Astrocyte (in vitro differentiated cells and primary cell): ENCODE data around the gene RNF149. TPM values are rescaled to one million over a fixed set of nuclear protein-coding genes. Genes with fewer than 3 reads are reported as not detected.

Source experiments
- DNase-seq: peaks from one replicate; pipeline ENCODE4 v3.0.0-alpha.2; 2010; ENCODE audit warnings: low read depth
- FAIRE-seq: peaks from 2 replicates; lab custom pipeline; 2011; peaks lifted over from hg19 to GRCh38; lab: Jason Lieb, UNC
- H2AFZ ChIP-seq: 2 replicates; pipeline ENCODE4 v1.6.0; 2012; ENCODE audit warnings: low read depth, low read length, inconsistent platforms
- H3K27ac ChIP-seq: 2 replicates; pipeline ENCODE4 v1.5.1; 2011; ENCODE audit warnings: low read depth, low read length, inconsistent platforms
- H3K27me3 ChIP-seq: 2 replicates; pipeline ENCODE4 v1.6.0; 2011; ENCODE audit warnings: low read length, inconsistent platforms; ENCODE audit not compliant: insufficient read depth
- H3K36me3 ChIP-seq: 2 replicates; pipeline ENCODE4 v1.5.1; 2011; ENCODE audit warnings: low read length, inconsistent platforms; ENCODE audit not compliant: insufficient read depth
- H3K4me1 ChIP-seq: 2 replicates; pipeline ENCODE4 v1.5.1; 2011; ENCODE audit warnings: low read length, inconsistent platforms; ENCODE audit not compliant: insufficient read depth
- H3K4me2 ChIP-seq: 2 replicates; pipeline ENCODE4 v1.6.0; 2012; ENCODE audit warnings: low read length, inconsistent platforms
- H3K4me3 ChIP-seq: 2 replicates; pipeline ENCODE4 v1.5.1; 2011; ENCODE audit warnings: low read depth, mild to moderate bottlenecking, low read length, inconsistent platforms; ENCODE audit not compliant: insufficient read depth
- H3K79me2 ChIP-seq: 2 replicates; pipeline ENCODE4 v1.6.0; 2012; ENCODE audit warnings: mild to moderate bottlenecking, low read length, inconsistent platforms; ENCODE audit not compliant: insufficient read depth
- H3K9ac ChIP-seq: 2 replicates; pipeline ENCODE4 v1.6.0; 2012; ENCODE audit warnings: mild to moderate bottlenecking, low read length, inconsistent platforms
- H3K9me3 ChIP-seq: 2 replicates; pipeline ENCODE4 v1.5.1; 2012; ENCODE audit warnings: low read depth, mild to moderate bottlenecking, low read length, inconsistent platforms; ENCODE audit not compliant: insufficient read depth
- H4K20me1 ChIP-seq: 2 replicates; pipeline ENCODE4 v1.6.0; 2012; ENCODE audit warnings: low read length, inconsistent platforms; ENCODE audit not compliant: insufficient read depth
- H3K27ac Mint-ChIP-seq: one replicate; pipeline ENCODE4 v1.8.0; 2021; ENCODE audit warnings: mild to moderate bottlenecking, mixed read lengths; ENCODE audit not compliant: unreplicated experiment
- H3K27me3 Mint-ChIP-seq: one replicate; pipeline ENCODE4 v1.8.0; 2021; ENCODE audit warnings: low read depth, mixed read lengths; ENCODE audit not compliant: unreplicated experiment
- H3K36me3 Mint-ChIP-seq: one replicate; pipeline ENCODE4 v1.8.0; 2021; ENCODE audit warnings: low read depth, mixed read lengths; ENCODE audit not compliant: unreplicated experiment
- H3K4me1 Mint-ChIP-seq: one replicate; pipeline ENCODE4 v1.8.0; 2021; ENCODE audit warnings: low read depth, mixed read lengths; ENCODE audit not compliant: unreplicated experiment
- H3K4me3 Mint-ChIP-seq: one replicate; pipeline ENCODE4 v1.8.0; 2021; ENCODE audit warnings: mild to moderate bottlenecking, moderate library complexity, mixed read lengths; ENCODE audit not compliant: unreplicated experiment
- H3K9me3 Mint-ChIP-seq: one replicate; pipeline ENCODE4 v1.8.0; 2021; ENCODE audit warnings: mild to moderate bottlenecking, mixed read lengths; ENCODE audit not compliant: unreplicated experiment
- EZH2 ChIP-seq: IDR thresholded peaks from 2 replicates; pipeline ENCODE4 v1.6.1; 2012; ENCODE audit warnings: mild to moderate bottlenecking, low read length, inconsistent platforms; ENCODE audit not compliant: insufficient read depth
- total RNA-seq: library from RNA; stranded (reverse); gene quantifications from 2 replicates; pipeline ENCODE4 v1.2.1, GENCODE V29; 2021
- TF ChIP-seq, protein P1 (sequence below): IDR thresholded peaks from 2 replicates; pipeline ENCODE4 v1.5.1; 2011; ENCODE audit warnings: low read depth, mild to moderate bottlenecking, inconsistent platforms, low read length, moderate library complexity; ENCODE audit not compliant: insufficient read depth

The RNF149 gene
- total RNA-seq, 1 donor from 2014 or later, result 36.4 TPM

DNA sequence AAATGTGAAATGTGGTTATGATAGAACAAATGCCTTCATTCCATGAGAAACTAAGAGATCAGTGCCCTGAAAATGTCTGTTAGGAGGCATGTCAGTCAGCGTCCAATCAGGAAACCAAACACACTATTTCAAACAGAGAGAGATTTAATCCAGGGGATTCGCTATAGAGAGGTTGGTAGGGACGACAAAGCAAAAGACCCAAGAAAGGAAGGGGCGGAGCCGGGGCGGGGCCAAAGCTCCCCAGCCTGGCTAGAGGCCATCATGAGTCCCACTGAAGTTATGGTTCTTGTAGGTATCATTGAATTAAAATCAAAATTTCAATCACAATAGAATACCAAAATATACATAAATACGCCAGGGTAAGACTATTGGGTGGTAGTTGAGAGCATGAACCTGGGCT, 32.9 kb upstream of the RNF149 start:
- Mint-ChIP-seq H3K27me3 (peaks cover 13% of the 10 kb centered on the region), H3K36me3 (no peaks in the 10 kb centered on the region)
- TF ChIP-seq, protein P1, sequence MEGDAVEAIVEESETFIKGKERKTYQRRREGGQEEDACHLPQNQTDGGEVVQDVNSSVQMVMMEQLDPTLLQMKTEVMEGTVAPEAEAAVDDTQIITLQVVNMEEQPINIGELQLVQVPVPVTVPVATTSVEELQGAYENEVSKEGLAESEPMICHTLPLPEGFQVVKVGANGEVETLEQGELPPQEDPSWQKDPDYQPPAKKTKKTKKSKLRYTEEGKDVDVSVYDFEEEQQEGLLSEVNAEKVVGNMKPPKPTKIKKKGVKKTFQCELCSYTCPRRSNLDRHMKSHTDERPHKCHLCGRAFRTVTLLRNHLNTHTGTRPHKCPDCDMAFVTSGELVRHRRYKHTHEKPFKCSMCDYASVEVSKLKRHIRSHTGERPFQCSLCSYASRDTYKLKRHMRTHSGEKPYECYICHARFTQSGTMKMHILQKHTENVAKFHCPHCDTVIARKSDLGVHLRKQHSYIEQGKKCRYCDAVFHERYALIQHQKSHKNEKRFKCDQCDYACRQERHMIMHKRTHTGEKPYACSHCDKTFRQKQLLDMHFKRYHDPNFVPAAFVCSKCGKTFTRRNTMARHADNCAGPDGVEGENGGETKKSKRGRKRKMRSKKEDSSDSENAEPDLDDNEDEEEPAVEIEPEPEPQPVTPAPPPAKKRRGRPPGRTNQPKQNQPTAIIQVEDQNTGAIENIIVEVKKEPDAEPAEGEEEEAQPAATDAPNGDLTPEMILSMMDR, result no peak
- no peak for TF ChIP-seq EZH2

DNA sequence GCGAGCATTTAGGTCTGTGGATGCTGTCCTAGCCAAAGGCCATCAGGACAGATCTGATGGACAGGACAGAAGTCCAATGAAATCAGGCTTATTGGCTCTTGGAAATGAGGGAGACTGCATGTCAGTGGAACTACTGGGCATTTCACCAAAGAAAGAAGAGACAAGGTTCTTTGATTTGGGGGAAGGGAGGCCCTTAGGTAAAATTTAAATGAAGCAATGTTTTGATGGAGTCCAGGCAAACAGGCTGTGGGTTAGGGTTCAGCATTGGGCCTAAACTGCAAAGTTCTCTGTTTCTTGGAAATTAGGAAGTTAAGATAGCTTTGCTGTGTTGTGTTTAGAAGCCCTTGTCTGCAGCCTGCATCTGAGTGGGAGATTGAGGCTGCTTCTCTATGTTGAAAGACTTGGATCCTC, 31.6 kb upstream of the RNF149 start:
- Mint-ChIP-seq H3K9me3 (no peaks in the 10 kb centered on the region), H3K4me3 (no peak overlapping the region), H3K4me1 (peaks cover 7% of the 10 kb centered on the region), H3K27ac (no peak overlapping the region), H3K27me3 (peaks cover 13% of the 10 kb centered on the region), H3K36me3 (no peaks in the 10 kb centered on the region)
- Histone ChIP-seq H3K79me2 (no peaks in the 10 kb centered on the region), H2AFZ (no peak overlapping the region), H3K4me3 (no peak overlapping the region), H3K27ac (no peak overlapping the region), H3K4me2 (no peak overlapping the region), H4K20me1 (no peaks in the 10 kb centered on the region), H3K9ac (no peak overlapping the region), H3K4me1 (peaks cover 9% of the 10 kb centered on the region), H3K36me3 (no peaks in the 10 kb centered on the region), H3K27me3 (no peaks in the 10 kb centered on the region), H3K9me3 (no peaks in the 10 kb centered on the region)
- DNase-seq (peak; percentile 22), FAIRE-seq (no peak)
- TF ChIP-seq, protein P1, result no peak
- no peak for TF ChIP-seq EZH2

More for the DNA sequence above, 32.9 kb upstream of the RNF149 start:
- no peak overlapping the region for H3K27ac ChIP-seq
- H3K4me1 ChIP-seq, result peaks cover 9% of the 10 kb centered on the region
- no peaks in the 10 kb centered on the region for H4K20me1 ChIP-seq
- no peak overlapping the region for H3K9ac ChIP-seq
- no peak overlapping the region for H3K4me3 ChIP-seq
- Mint-ChIP-seq H3K4me1 (peaks cover 7% of the 10 kb centered on the region), H3K4me3 (no peak overlapping the region), H3K27ac (no peak overlapping the region), H3K9me3 (no peaks in the 10 kb centered on the region)
- H3K79me2 ChIP-seq, result no peaks in the 10 kb centered on the region
- DNase-seq (no peak), FAIRE-seq (no peak)
- no peaks in the 10 kb centered on the region for H3K36me3 ChIP-seq
- no peak overlapping the region for H3K4me2 ChIP-seq
- no peak overlapping the region for H2AFZ ChIP-seq
- no peaks in the 10 kb centered on the region for H3K27me3 ChIP-seq
- H3K9me3 ChIP-seq, result no peaks in the 10 kb centered on the region

DNA sequence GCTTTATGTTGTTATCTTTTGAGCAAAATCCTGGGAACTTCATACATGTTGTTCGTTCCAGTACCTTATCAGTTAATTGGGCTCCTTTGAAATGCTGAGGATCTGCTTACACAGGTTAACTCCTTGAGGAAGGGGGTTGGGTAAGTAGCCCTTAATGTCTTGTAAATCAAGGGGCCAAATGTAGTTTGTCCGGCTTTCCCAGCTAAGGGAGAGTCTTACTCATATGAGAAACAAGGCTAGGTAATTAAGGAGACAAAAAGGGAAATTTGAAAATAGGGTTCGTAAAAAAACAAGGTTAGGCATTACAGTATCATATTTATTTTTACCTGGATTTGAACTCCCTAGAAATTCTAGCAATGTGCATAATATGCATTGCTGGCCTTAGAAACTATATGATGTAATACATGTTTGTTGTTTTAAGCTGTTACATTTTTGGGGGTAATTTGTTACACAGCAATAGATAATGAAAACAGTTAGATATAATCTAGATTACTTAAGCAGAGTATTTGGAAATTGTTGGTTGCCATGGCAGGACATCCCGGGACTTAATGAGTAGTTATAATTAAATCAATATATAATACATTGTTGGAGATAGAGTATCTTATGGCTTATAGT, 30.9 kb upstream of the RNF149 start:
- H3K27me3 ChIP-seq, result no peaks in the 10 kb centered on the region
- H3K4me2 ChIP-seq, result no peak overlapping the region
- TF ChIP-seq, protein P1, result no peak
- TF ChIP-seq EZH2, result no peak
- Mint-ChIP-seq H3K4me1 (peaks cover 7% of the 10 kb centered on the region), H3K27ac (no peak overlapping the region), H3K4me3 (no peak overlapping the region), H3K9me3 (no peaks in the 10 kb centered on the region), H3K27me3 (peaks cover 12% of the 10 kb centered on the region), H3K36me3 (no peaks in the 10 kb centered on the region)
- FAIRE-seq (no peak), DNase-seq (no peak)
- H3K79me2 ChIP-seq, result no peaks in the 10 kb centered on the region
- H3K9ac ChIP-seq, result no peak overlapping the region
- no peaks in the 10 kb centered on the region for H4K20me1 ChIP-seq
- H3K4me3 ChIP-seq, result no peak overlapping the region
- H3K9me3 ChIP-seq, result no peaks in the 10 kb centered on the region
- no peak overlapping the region for H3K27ac ChIP-seq
- no peaks in the 10 kb centered on the region for H3K36me3 ChIP-seq
- no peak overlapping the region for H2AFZ ChIP-seq
- H3K4me1 ChIP-seq, result peaks cover 9% of the 10 kb centered on the region
